HCT116 (cell line): ENCODE results near the gene G6PC2. TPM values are rescaled to one million over a fixed set of nuclear protein-coding genes. Genes with fewer than 3 reads are reported as not detected.

ENCODE experiments used
- ATAC-seq: fragments of 200-7000 bp; cut with Tn5 transposase; 2 replicates; pipeline ENCODE4 v1.9.1; 2020; ENCODE audit warnings: mild to moderate bottlenecking, moderate library complexity
- BruUV-seq: library from RNA; stranded (reverse); fragments of 400-500 nt; replicated peaks from 2 replicates; lab custom pipeline; 2021; lab: Mats Ljungman, UMichigan
- CTCF ChIA-PET: fragments of 300-600 bp; sonication (Branson Sonifier 250); formaldehyde crosslinking; loops from one replicate; lab custom pipeline; 2021; ENCODE audit warnings: antibody characterized with exemption; lab: Charles Lee
- POLR2A ChIA-PET: fragments of 300-600, 350-600 bp; sonication (Branson Sonifier 250); formaldehyde crosslinking; loops from one replicate; lab custom pipeline; 2021; ENCODE audit warnings: antibody characterized with exemption; lab: Charles Lee
- RAD21 ChIA-PET, 2 experiments: fragments of 300-600 bp; sonication (Branson Sonifier 250); formaldehyde crosslinking; loops; one replicate each; lab custom pipeline; 2023; ENCODE audit warnings: low total read pairs in 2 of 2; ENCODE audit not compliant: uncharacterized antibody in 2 of 2, unreplicated experiment in 2 of 2, low non-redundant PET in 1 of 2; lab: Charles Lee
- DNase-seq: peaks from one replicate; pipeline ENCODE4 v3.0.0-alpha.2; 2010; ENCODE audit warnings: low read depth, low spot score
- H2AFZ ChIP-seq: fragments of 200-600 bp; shearing (Covaris generic), sonication (generic); 2 replicates; pipeline ENCODE4 v1.6.1; 2017; ENCODE audit warnings: low read depth, mixed run types, mixed read lengths, antibody characterized with exemption, low read length; ENCODE audit not compliant: poor library complexity, severe bottlenecking
- H3K27ac ChIP-seq: 2 replicates; pipeline ENCODE4 v1.5.1; 2012; ENCODE audit warnings: low read depth, low read length
- H3K27me3 ChIP-seq: fragments of 200-600 bp; sonication (generic); 2 replicates; pipeline ENCODE4 v1.6.1; 2016; ENCODE audit warnings: mixed run types, low read length, mixed read lengths; ENCODE audit not compliant: insufficient read depth
- H3K36me3 ChIP-seq, 2 experiments: fragments of 200-500 bp in 1 of 2; fragments of 200-600 bp in 1 of 2; sonication (Bioruptor generic) in 1 of 2; sonication (generic) in 1 of 2; 2 replicates each; pipeline versions ENCODE4 v1.5.1 to v1.6.1; 2014 to 2016; ENCODE audit warnings: low read length in 2 of 2, inconsistent platforms in 1 of 2, mixed read lengths in 1 of 2, mixed run types in 1 of 2; ENCODE audit not compliant: insufficient read depth in 2 of 2, control insufficient read depth in 1 of 2
- H3K4me1 ChIP-seq, 2 experiments: fragments of 200-600 bp in 1 of 2; sonication (generic) in 1 of 2; 2 replicates each; pipeline versions ENCODE4 v1.5.1 to v1.6.1; 2012 to 2017; ENCODE audit warnings: low read length in 2 of 2, inconsistent platforms in 1 of 2, mild to moderate bottlenecking in 1 of 2, mixed read lengths in 1 of 2, mixed run types in 1 of 2, moderate library complexity in 1 of 2; ENCODE audit not compliant: insufficient read depth in 2 of 2, control insufficient read depth in 1 of 2
- H3K4me2 ChIP-seq: fragments of 200-600 bp; sonication (generic); 2 replicates; pipeline ENCODE4 v1.6.1; 2017; ENCODE audit warnings: mixed run types, low read length, mixed read lengths
- H3K4me3 ChIP-seq, 2 experiments: fragments of 200-600 bp in 1 of 2; sonication (generic) in 1 of 2; replicated peaks in 1 of 2; 2 replicates each; pipeline ENCODE4 v1.5.1; 2011 to 2016; ENCODE audit warnings: low read length in 2 of 2, control low read depth in 1 of 2, low read depth in 1 of 2, mild to moderate bottlenecking in 1 of 2, mixed read lengths in 1 of 2, mixed run types in 1 of 2
- H3K79me2 ChIP-seq: fragments of 200-600 bp; sonication (generic); 2 replicates; pipeline ENCODE4 v1.6.1; 2017; ENCODE audit warnings: mild to moderate bottlenecking, mixed run types, low read length, moderate library complexity, mixed read lengths; ENCODE audit not compliant: insufficient read depth
- H3K9ac ChIP-seq: fragments of 200-600 bp; sonication (generic); 2 replicates; pipeline ENCODE4 v1.6.1; 2016; ENCODE audit warnings: low read length, mixed read lengths
- H3K9me2 ChIP-seq: fragments of 200-600 bp; sonication (generic), shearing (Covaris generic); 2 replicates; pipeline ENCODE4 v1.6.1; 2017; ENCODE audit warnings: mixed run types, mild to moderate bottlenecking, moderate library complexity; ENCODE audit not compliant: insufficient read depth
- H3K9me3 ChIP-seq, 2 experiments: fragments of 200-500 bp in 1 of 2; fragments of 200-600 bp in 1 of 2; sonication (Bioruptor generic) in 1 of 2; sonication (generic) in 1 of 2; 2 replicates each; pipeline ENCODE4 v1.6.1; 2014 to 2017; ENCODE audit warnings: low read length in 2 of 2, mixed read lengths in 2 of 2, inconsistent platforms in 1 of 2, low read depth in 1 of 2, mild to moderate bottlenecking in 1 of 2, mixed run types in 1 of 2, moderate library complexity in 1 of 2; ENCODE audit not compliant: control insufficient read depth in 1 of 2, insufficient read depth in 1 of 2
- H4K20me1 ChIP-seq: fragments of 200-600 bp; sonication (generic), shearing (Covaris generic); 2 replicates; pipeline ENCODE4 v1.6.1; 2017; ENCODE audit warnings: mixed run types, mild to moderate bottlenecking, moderate library complexity; ENCODE audit not compliant: insufficient read depth
- ATF3 ChIP-seq: IDR thresholded peaks from 2 replicates; pipeline ENCODE4 v1.6.1; 2012
- CTCF ChIP-seq, 3 experiments: fragments of 200-600 bp in 1 of 3; sonication (generic) in 1 of 3; IDR thresholded peaks in 2 of 3; conservative IDR thresholded peaks in 1 of 3; 2 replicates each; pipeline ENCODE4 v1.5.1; 2012 to 2017; ENCODE audit warnings: low read depth in 2 of 3, low read length in 2 of 3, antibody characterized with exemption in 1 of 3, borderline replicate concordance in 1 of 3, control low read depth in 1 of 3, mild to moderate bottlenecking in 1 of 3, mixed read lengths in 1 of 3, mixed run types in 1 of 3, moderate library complexity in 1 of 3; ENCODE audit not compliant: insufficient read depth in 1 of 3
- EGR1 ChIP-seq: IDR thresholded peaks from 2 replicates; pipeline ENCODE4 v1.6.1; 2012; ENCODE audit warnings: low read depth
- EZH2 ChIP-seq: fragments of 200-600 bp; sonication (generic); IDR thresholded peaks from 2 replicates; pipeline ENCODE4 v1.6.1; 2017; ENCODE audit warnings: antibody characterized with exemption, mixed run types
- FOSL1 ChIP-seq: IDR thresholded peaks from 2 replicates; pipeline ENCODE4 v1.6.1; 2012; ENCODE audit warnings: low read depth
- JUND ChIP-seq: IDR thresholded peaks from 2 replicates; pipeline ENCODE4 v1.6.1; 2012
- MAX ChIP-seq: IDR thresholded peaks from 2 replicates; pipeline ENCODE4 v1.6.1; 2012
- POLR2A ChIP-seq: IDR thresholded peaks from 2 replicates; pipeline ENCODE4 v1.7.0; 2011; ENCODE audit warnings: borderline replicate concordance; ENCODE audit not compliant: insufficient read depth, insufficient read length; ENCODE audit errors: extremely low read depth
- RAD21 ChIP-seq: IDR thresholded peaks from 2 replicates; pipeline ENCODE4 v1.6.1; 2012; ENCODE audit warnings: low read depth, mild to moderate bottlenecking
- SIN3A ChIP-seq: IDR thresholded peaks from 2 replicates; pipeline ENCODE4 v1.6.1; 2012; ENCODE audit warnings: low read depth
- SP1 ChIP-seq: IDR thresholded peaks from 2 replicates; pipeline ENCODE4 v1.6.1; 2012; ENCODE audit warnings: low read depth
- SRF ChIP-seq: IDR thresholded peaks from 2 replicates; pipeline ENCODE4 v1.6.1; 2012; ENCODE audit warnings: low read depth
- TCF7L2 ChIP-seq: IDR thresholded peaks from 2 replicates; pipeline ENCODE4 v1.7.0; 2011; ENCODE audit warnings: borderline replicate concordance, inconsistent platforms; ENCODE audit not compliant: insufficient read depth, insufficient read length; ENCODE audit errors: extremely low read depth
- YY1 ChIP-seq: IDR thresholded peaks from 2 replicates; pipeline ENCODE4 v1.6.1; 2011; ENCODE audit warnings: low read length, low read depth, moderate library complexity, mild to moderate bottlenecking; ENCODE audit not compliant: insufficient replicate concordance; ENCODE audit errors: extremely low read depth
- ZBTB33 ChIP-seq: IDR thresholded peaks from 2 replicates; pipeline ENCODE4 v1.6.1; 2011; ENCODE audit warnings: mild to moderate bottlenecking, low read length, moderate library complexity; ENCODE audit not compliant: insufficient replicate concordance; ENCODE audit errors: extremely low read depth
- ZNF274 ChIP-seq: fragments of 200-500 bp; sonication (Bioruptor generic); IDR thresholded peaks from 2 replicates; pipeline ENCODE4 v1.6.1; 2014; ENCODE audit warnings: mild to moderate bottlenecking, low read depth, low read length, inconsistent platforms
- intact Hi-C: fragments of 100-400 bp; cut with micrococcal nuclease; formaldehyde crosslinking; loops from 2 replicates; pipeline ENCODE4 v1.10.0; 2022
- total RNA-seq: library from RNA; stranded (reverse); gene quantifications from one replicate; pipeline ENCODE4 v1.2.1, GENCODE V29; 2021; ENCODE audit not compliant: unreplicated experiment

Gene G6PC2
- total RNA-seq, 1 experiment from 2014 or later, result not detected

GRCh38 chr2:168951871-168952270 lies 50.8 kb downstream of the G6PC2 start:
- no peak overlapping the region for H3K27ac ChIP-seq
- no peaks in the 10 kb centered on the region for H3K36me3 ChIP-seq
- ChIA-PET POLR2A (interaction anchor here (0.7 kb wide), 1 partner anchor 1704 kb away, joined by 3 read pairs; no protein-coding TSS in a partner anchor), RAD21 (no interaction called here), CTCF (no interaction called here)
- H2AFZ ChIP-seq, result no peak overlapping the region
- TF ChIP-seq FOSL1, result no peak
- no peak for TF ChIP-seq SP1
- TF ChIP-seq YY1, result no peak
- TF ChIP-seq EGR1, result no peak
- H3K9ac ChIP-seq, result no peak overlapping the region
- ATAC-seq (no peak), DNase-seq (no peak)
- no peaks in the 10 kb centered on the region for H3K4me1 ChIP-seq
- H3K4me2 ChIP-seq, result no peak overlapping the region
- intact Hi-C loops, result no loop called here
- H3K4me3 ChIP-seq, result no peak overlapping the region
- no peaks in the 10 kb centered on the region for H3K9me2 ChIP-seq
- no peaks in the 10 kb centered on the region for H4K20me1 ChIP-seq
- H3K9me3 ChIP-seq, result no peaks in the 10 kb centered on the region
- no peaks in the 10 kb centered on the region for H3K79me2 ChIP-seq
- no TSS peak for BruUV-seq
- no peaks in the 10 kb centered on the region; the same call in 1 of the 2 replicates for H3K27me3 ChIP-seq

- H3K4me2 ChIP-seq, result no peak overlapping the region
- no peaks in the 10 kb centered on the region for H3K79me2 ChIP-seq
- no peaks in the 10 kb centered on the region; the same call in 1 of the 2 replicates for H3K27me3 ChIP-seq
- CTCF ChIA-PET, result no interaction called here
- no peaks in the 10 kb centered on the region for H3K9me3 ChIP-seq
- H3K9ac ChIP-seq, result no peak overlapping the region
- no peak overlapping the region for H2AFZ ChIP-seq
- H4K20me1 ChIP-seq, result no peaks in the 10 kb centered on the region
- no peak overlapping the region for H3K4me3 ChIP-seq
- RAD21 ChIA-PET, result no interaction called here
- ATAC-seq (no peak), DNase-seq (no peak)
- H3K9me2 ChIP-seq, result no peaks in the 10 kb centered on the region
- H3K36me3 ChIP-seq, result no peaks in the 10 kb centered on the region
- POLR2A ChIA-PET, result interaction anchor here (0.7 kb wide), 1 partner anchor 1704 kb away, joined by 3 read pairs; no protein-coding TSS in a partner anchor
- no peak overlapping the region for H3K27ac ChIP-seq
- no peaks in the 10 kb centered on the region for H3K4me1 ChIP-seq
- BruUV-seq, result no TSS peak
- intact Hi-C loops, result no loop called here
- TF ChIP-seq JUND, result no peak
- no peak for TF ChIP-seq SIN3A
- no peak for TF ChIP-seq TCF7L2
- TF ChIP-seq EZH2, result no peak
- no peak for TF ChIP-seq ZBTB33
- no peak for TF ChIP-seq CTCF (IDR thresholded peaks at IDR 0.05 in 2 of 3, conservative IDR thresholded peaks at IDR 0.05 in 1 of 3; ENCODE audit: borderline replicate concordance in 1 of 3, insufficient read depth in 1 of 3, low read depth in 2 of 3, low read length in 2 of 3)
- no peak for TF ChIP-seq EGR1
- no peak for TF ChIP-seq SP1
- no peak for TF ChIP-seq POLR2A
- TF ChIP-seq FOSL1, result no peak
- TF ChIP-seq RAD21, result no peak
- no peak for TF ChIP-seq SRF
- no peak for TF ChIP-seq ZNF274
- TF ChIP-seq ATF3, result no peak
- TF ChIP-seq MAX, result no peak
Measured at GRCh38 chr2:168952424-168952823, 51.3 kb downstream of the G6PC2 start.
